ENCODE results near the gene BEST2.

BEST2 gene

GRCh38 chr19:12804051-12804450, 52.5 kb downstream of the BEST2 start:
- H3F3A ChIP-seq (ENCODE audit: low read depth), result no peaks in the 10 kb centered on the region
- H3K4me2 ChIP-seq (ENCODE audit: low read depth, low read length, poor library complexity, severe bottlenecking), result no peak overlapping the region
- H3K79me2 ChIP-seq (ENCODE audit: insufficient read depth, low read length), result peaks cover 46% of the 10 kb centered on the region
- no peak overlapping the region for H3K9ac ChIP-seq (ENCODE audit: low read depth, low read length, poor library complexity, severe bottlenecking)
- TF ChIP-seq EZH2phosphoT487 (IDR thresholded peaks at IDR 0.05; ENCODE audit: borderline replicate concordance) (no peak), CTCF (conservative IDR thresholded peaks at IDR 0.05; ENCODE audit: low read length) (no peak)
- peaks cover 6% of the 10 kb centered on the region; the same call in 1 of the 2 replicates for H3K36me3 ChIP-seq (ENCODE audit: insufficient read depth, low read length)
- peaks cover 29% of the 10 kb centered on the region for H3K4me1 ChIP-seq (ENCODE audit: insufficient read depth, low read length, poor library complexity, severe bottlenecking)
- no peaks in the 10 kb centered on the region for H3K9me2 ChIP-seq (replicated peaks; ENCODE audit: low read depth, low read length)
- H4K20me1 ChIP-seq (ENCODE audit: insufficient read depth, low read length, poor library complexity, severe bottlenecking), result peaks cover 15% of the 10 kb centered on the region
- no peaks in the 10 kb centered on the region for H3K9me3 ChIP-seq (ENCODE audit: insufficient read depth, low read depth, low read length)
- H2AFZ ChIP-seq (ENCODE audit: low read length), result no peak overlapping the region
- H3K27me3 ChIP-seq (ENCODE audit: insufficient read depth, low read length, poor library complexity, severe bottlenecking), result no peaks in the 10 kb centered on the region
- no peak overlapping the region for H3K4me3 ChIP-seq (ENCODE audit: low read length, poor library complexity, severe bottlenecking)

- H3K4me1 ChIP-seq (ENCODE audit: insufficient read depth, low read length, poor library complexity, severe bottlenecking), result peaks cover 19% of the 10 kb centered on the region
- no peaks in the 10 kb centered on the region for H3K9me2 ChIP-seq (replicated peaks; ENCODE audit: low read depth, low read length)
- H4K20me1 ChIP-seq (ENCODE audit: insufficient read depth, low read length, poor library complexity, severe bottlenecking), result no peaks in the 10 kb centered on the region
- H3K27me3 ChIP-seq (ENCODE audit: insufficient read depth, low read length, poor library complexity, severe bottlenecking), result no peaks in the 10 kb centered on the region
- peak within 1 kb of the TSS; percentile 94 for H3K4me3 ChIP-seq (ENCODE audit: low read length, poor library complexity, severe bottlenecking)
- peak within 1 kb of the TSS; percentile 96 for H2AFZ ChIP-seq (ENCODE audit: low read length)
- H3K9ac ChIP-seq (ENCODE audit: low read depth, low read length, poor library complexity, severe bottlenecking), result peak within 1 kb of the TSS; percentile 93
- no peaks in the 10 kb centered on the region for H3F3A ChIP-seq (ENCODE audit: low read depth)
- H3K9me3 ChIP-seq (ENCODE audit: insufficient read depth, low read depth, low read length), result no peaks in the 10 kb centered on the region
- H3K79me2 ChIP-seq (ENCODE audit: insufficient read depth, low read length), result peaks cover 24% of the 10 kb centered on the region
- peak within 1 kb of the TSS; percentile 94 for H3K4me2 ChIP-seq (ENCODE audit: low read depth, low read length, poor library complexity, severe bottlenecking)
- no peaks in the 10 kb centered on the region for H3K36me3 ChIP-seq (ENCODE audit: insufficient read depth, low read length)
- no peak for TF ChIP-seq EZH2phosphoT487 (IDR thresholded peaks at IDR 0.05; ENCODE audit: borderline replicate concordance)
- TF ChIP-seq CTCF (conservative IDR thresholded peaks at IDR 0.05; ENCODE audit: low read length), result 0 out of 2 replicates have a peak, but pooled peaks have one; percentile 11
Observed at GRCh38 chr19:12806242-12807081, 54.9 kb downstream of the BEST2 start, which contains the start of gene RNASEH2A. Gene RNASEH2A (plus strand): TSS chr19:12806584. CDS start chr19:12806674, 90 bp downstream.

Measured in Loucy (cell line).